ENCODE data around the gene TBX10.

- TF ChIP-seq TAF1 (conservative IDR thresholded peaks at IDR 0.05) (no peak), CTCF (IDR thresholded peaks at IDR 0.05; ENCODE audit: low read depth, low read length, missing input control) (no peak), SP1 (IDR thresholded peaks at IDR 0.05) (no peak), HNF4G (IDR thresholded peaks at IDR 0.05) (no peak), ATF3 (IDR thresholded peaks at IDR 0.05) (no peak), RAD21 (IDR thresholded peaks at IDR 0.05) (no peak), FOXA1 (IDR thresholded peaks at IDR 0.05) (no peak), ZBTB33 (IDR thresholded peaks at IDR 0.05) (no peak), GABPA (IDR thresholded peaks at IDR 0.05 in 1 of 2, conservative IDR thresholded peaks at IDR 0.05 in 1 of 2) (no peak), EGR1 (IDR thresholded peaks at IDR 0.05; ENCODE audit: low read depth in 2 of 2) (no peak)
Measured at GRCh38 chr11:67585911-67586310, 53.7 kb downstream of the TBX10 start.
